GM21619 (cell line): ENCODE results near the gene OPRL1.
A peak's percentile ranks its signal among the peaks of the same experiment; 100 is the strongest.

ENCODE experiments used
- ATAC-seq: cut with Tn5 transposase; IDR thresholded peaks from one replicate; pipeline ENCODE4 v1.9.1; 2021; ENCODE audit not compliant: unreplicated experiment

Gene OPRL1

DNA sequence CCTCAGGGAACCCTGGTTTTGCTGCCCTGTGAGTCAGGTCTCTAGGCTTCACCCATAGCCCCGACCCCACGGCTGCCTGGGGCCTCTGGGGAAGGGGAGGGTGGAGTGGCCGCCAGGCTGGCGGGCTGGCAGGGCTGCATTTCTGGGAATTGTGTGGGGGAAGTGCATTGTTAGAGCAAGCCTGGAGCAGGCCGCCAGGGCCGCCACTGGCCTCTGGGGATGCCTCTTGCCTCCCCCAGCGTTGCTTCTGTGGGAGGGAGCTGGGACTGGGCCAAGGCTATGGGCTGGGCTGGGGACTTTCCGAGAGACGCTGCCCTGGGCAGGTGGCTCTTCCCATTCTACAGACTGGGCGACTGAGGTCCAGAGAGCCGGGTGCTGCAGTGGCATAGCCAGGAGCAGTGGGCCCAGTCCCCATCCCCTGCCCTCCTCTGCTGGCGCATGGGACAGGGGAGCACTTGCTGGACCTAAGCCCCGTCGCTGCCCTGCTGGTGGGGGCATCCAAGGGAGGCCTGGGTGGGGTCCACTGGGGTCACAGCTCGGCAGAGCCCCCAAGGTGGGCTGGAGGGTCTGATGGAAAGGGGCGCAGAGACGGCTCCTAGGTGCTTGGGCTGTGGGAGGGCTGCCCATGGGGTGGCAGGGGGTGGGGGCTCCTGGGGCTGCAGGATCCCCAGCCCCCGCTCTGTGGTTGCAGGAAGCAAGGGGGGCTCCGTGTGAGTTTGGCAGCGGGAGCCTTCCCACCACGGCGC lies 23.8 kb upstream of the OPRL1 start:
- no peak for ATAC-seq

DNA sequence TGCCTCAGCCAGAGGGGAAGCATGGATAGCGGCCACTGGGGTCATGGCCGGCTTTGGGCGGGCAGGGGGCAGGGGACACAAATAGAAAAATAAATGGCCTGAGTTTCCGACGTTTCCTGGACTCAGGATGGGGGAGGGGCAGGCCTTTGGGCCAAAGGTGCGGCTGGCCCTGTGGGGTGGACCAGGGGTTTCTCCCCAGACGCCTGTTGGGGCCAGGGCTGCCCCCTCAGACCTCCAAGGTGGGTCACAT lies 23.3 kb upstream of the OPRL1 start:
- ATAC-seq = no peak

DNA sequence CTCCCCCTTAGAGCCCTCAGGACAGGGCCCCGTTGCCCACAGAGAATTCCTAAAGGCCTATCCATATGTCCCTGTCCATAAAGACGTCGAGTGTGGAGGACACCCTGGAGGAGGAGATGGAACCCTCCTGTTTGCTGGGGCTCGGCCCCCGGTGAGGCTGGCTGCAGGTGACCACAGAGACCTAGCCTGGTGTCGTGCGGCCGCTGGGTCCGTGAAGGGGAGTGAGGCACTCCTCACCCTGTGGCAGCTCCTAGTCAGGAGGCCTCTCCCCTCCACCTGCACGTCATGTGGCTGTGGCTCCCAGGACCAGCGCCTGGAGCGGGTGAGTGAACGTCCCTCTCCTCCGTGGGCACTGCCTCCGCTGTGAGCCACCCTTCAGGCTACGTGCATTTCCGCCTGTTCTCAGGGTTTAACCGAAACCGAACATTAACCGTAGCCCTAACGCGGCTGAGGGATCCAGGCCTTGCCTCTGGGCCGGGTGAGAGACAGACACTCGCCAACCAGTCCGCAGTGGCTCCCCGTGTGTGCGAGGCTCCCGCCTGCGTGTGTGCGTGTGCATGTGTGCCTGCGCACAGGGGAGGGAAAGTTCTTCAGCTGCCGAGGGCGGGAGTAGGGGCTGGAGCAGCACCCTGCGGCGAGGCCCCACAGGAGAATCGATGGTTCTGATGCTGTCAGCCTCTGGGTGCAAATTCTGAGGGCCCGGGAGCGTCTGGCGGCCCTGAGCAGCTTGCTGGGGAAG lies 22.8 kb upstream of the OPRL1 start:
- no peak for ATAC-seq

GRCh38 chr20:64057628-64058498 lies 22.0 kb upstream of the OPRL1 start:
- ATAC-seq = peak; percentile 45

- ATAC-seq = no peak
Observed at GRCh38 chr20:64058536-64058935, 21.3 kb upstream of the OPRL1 start.

DNA sequence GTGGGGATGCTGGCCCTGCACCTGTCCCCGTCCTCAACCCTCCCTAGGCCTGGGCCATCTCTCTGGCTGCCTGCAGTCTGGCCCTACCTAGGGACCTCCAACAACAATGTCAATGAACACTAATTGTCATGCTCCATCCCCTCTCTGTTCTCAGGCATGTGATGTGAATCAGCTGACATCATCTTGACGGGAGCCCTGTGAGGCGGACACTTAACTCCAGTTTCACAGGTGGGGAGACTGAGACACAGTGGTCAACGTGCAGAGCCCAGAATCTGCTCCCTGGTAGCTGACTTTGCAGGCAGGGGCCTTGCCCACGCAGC lies 17.6 kb upstream of the OPRL1 start:
- ATAC-seq = no peak

DNA sequence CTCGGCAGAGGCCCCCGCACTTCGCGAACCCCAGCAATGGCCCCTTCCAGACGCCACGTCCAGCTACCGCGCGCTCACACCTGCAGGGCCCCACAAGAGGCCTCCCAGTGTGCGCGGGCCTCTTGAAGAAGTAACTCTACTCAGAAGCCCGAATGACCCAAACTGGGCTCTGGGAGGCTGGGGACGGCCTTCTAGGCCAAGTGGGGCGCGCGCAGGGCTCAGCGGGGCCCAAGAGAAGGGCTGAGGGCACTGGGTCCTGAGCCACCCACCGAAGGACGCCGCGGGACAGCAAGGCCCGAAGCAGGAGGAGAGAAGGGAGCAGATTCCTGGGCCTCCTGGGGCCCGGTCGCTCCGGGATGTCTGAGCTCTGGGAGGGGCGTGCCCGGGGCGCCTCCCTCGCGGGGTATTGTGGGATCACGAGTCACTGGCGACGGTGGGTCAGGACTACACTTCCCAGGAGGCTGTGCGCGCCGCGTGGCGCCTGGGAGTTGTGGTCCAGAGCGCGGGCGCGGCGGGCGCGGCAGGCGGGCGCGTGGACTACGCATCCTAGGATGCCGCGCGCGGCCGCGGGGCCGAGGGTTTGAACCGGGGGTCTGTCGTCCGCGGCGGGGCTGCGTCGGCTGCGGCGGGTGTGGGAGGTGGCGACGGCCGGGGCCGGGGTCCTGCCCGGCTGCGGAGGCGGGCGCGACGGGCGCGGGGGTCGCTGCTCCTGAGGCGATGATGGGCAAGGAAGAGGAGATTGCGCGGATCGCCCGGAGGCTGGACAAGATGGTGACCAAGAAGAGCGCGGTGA lies 17.1 kb upstream of the OPRL1 start, which contains the start of gene TCEA2:
Gene TCEA2, plus strand, starts transcription at position 603 of the 793 bp plus-strand sequence. Its CDS starts 115 bp downstream, at position 718.
- peak; percentile 82 for ATAC-seq

GRCh38 chr20:64063389-64064144 lies 16.3 kb upstream of the OPRL1 start:
- ATAC-seq = no peak

DNA sequence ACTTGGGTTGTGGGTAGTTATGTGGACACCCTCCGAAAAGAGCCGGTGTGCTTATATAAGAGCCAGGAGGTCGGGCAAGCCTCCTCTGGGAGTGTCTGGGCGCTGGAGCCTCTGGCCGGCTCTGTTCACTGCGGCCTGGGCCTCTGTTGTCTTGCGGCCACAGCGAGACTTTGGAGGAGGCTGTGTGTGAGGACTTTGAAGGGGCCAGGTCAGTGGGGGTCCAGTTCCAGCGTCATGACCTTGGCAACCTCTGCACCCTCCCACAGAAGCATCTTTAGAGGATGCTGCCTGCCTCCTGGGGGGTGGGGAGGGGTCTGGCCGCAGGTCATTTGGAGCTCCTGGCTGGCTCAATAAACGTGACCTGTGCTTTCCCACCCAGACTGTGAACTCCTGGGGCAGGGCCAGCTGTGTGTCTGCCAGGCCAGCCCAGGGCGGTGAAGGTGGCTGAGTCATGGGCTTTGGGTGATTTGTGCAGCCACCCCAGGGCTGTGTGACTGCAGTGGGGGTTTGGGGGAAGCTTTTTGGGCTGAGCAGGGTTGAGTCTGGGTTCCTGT lies 15.7 kb upstream of the OPRL1 start:
- no peak for ATAC-seq

DNA sequence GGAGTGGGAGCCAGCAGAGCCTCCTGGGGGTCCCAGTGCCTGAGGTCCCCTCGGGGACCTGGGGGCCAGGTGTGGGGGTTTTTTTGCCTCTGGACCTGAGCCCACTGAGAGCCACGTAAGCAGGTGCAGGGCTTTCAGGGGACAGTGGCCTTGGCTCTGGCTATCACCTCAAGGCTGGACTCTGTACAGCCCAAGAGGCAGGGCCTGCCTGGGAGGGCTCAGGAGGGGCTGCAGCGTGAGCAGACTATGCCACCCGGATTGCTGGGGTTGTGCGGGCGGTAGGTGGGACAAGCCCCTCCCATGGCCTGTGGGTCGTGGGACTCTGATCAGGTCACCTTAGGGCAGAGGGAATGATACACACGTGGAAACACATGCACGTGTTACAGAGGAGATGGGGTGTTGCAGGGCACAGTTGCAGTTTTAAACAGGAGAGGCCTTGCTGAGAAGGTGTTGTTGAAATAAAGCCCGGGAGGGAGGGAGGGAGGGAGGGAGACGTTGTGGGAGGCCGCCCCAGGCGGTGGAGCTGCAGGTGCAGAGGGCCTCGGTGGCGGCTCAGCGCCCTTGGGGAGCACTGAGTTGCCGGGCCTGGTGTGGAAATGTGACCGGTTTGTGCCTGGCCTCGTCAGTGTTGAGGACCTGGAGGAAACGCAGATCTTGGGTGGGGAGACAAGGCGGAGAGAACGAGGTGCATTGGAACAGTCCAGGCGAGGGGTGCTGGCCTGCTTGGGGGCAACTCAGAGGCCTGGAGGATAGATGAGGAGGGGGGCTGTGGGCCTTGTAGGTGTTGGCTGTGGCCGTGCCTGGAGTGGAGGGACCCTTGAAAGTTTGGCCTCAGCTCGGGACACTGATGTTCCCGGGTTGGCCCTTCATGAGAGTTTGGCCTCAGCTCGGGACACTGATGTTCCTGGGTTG lies 14.6 kb upstream of the OPRL1 start:
- no peak for ATAC-seq

GRCh38 chr20:64065974-64066343 lies 13.9 kb upstream of the OPRL1 start:
- ATAC-seq = no peak

DNA sequence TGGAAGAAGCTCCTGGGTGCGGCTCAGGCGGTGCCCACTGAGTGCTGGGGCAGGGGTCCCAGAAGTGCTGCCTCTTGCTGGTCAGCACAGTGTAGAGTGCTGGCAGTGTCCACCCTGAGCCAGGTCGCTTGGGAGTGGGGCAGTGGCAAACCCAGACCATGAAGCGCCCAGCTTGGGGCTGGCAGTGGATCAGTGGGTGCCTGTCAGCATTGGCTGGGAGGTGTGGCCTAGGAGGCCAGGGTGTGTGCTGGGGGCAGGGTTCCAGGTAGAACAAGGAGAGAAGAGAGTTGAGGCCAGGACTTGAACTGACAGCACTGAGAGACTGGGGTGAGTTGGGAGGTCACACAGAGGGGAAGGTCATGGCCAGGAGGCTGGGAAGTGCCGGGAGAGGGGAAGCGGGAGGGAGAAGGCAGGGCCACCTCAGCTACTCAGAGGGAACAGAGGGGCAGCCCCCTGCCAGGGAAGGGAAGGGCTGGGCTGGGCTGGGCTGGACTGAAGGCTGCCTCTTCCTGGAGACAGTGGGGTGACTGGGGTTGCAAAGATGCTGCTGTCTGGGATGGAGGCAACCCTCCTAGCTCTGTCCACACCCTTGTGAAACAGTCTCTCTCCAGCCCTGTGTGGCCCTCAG lies 12.8 kb upstream of the OPRL1 start:
- no peak for ATAC-seq

- no peak for ATAC-seq
Observed at GRCh38 chr20:64067733-64068307, 12.1 kb upstream of the OPRL1 start.

DNA sequence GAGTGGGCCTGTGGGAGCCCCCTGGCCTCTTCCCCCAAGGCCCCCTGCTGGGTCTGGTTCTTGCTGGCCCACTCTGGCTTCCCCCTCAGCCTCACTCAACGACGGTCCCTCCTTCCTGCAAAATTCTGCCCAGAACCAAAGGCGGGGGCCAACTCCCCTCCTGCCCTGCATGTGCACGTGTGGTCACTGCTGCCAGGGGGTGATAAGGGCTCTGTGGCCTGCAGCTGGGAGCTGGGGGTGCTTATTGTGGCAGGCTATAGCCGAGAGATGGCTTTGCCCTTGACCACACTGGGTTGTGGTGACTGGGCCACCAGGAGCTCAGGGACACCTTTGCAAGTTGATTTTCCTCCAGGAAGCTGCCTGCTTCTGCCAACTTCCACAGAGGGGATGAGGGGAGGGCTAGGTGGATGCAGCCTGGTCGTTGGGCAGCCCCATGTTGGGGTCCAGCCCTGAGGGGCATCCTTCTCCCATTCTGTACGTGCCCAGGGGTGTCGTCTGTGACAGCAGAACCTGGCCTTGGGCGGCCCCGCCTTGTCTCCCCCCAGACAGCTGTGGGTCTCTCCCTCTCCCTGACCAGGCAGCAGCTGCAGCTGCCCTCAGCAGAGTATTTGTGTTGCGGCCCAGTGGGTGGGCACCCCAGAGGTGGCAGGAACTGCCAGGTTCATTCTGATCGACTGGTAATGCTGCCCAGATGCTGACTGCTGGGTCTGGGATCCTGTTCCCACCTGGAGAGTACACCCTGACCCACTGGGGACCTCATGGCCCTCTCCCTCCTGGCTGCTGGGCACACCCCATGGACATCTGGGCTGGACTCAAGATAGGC lies 11.3 kb upstream of the OPRL1 start:
- ATAC-seq = no peak

DNA sequence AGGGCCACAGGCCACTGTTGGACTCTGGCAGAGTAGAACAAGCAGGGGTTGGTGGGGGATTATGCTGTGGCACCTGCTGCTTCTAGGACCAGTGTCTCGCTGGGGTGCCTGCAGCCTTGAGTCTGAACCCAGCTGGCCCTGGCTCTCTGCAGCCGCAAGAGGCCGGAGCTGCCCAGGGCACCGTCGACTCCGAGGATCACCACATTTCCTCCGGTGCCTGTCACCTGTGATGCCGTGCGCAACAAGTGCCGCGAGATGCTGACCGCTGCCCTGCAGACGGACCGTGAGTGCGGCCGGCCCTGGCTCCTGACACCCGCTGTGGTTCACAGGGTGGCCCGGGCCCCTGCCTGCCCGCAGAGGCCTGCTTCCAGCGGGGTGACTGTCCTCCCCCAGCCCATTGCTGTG lies 10.7 kb upstream of the OPRL1 start:
- ATAC-seq = no peak

GRCh38 chr20:64069614-64070243 lies 10.2 kb upstream of the OPRL1 start:
- ATAC-seq = no peak
